HepG2 (cell line): ENCODE data around the gene CCDC30. TPM values are rescaled to one million over a fixed set of nuclear protein-coding genes. Genes with fewer than 3 reads are reported as not detected.

ENCODE experiments used
- CEBPB ChIP-seq: IDR thresholded peaks from 2 replicates; pipeline ENCODE4 v1.6.1; 2011; ENCODE audit warnings: low read depth, low read length, improper control_type of control experiment, borderline replicate concordance
- HES4 ChIP-seq: sonication (generic); formaldehyde crosslinking; IDR thresholded peaks from 2 replicates; pipeline ENCODE4 v1.9.0; 2021; ENCODE audit warnings: mild to moderate bottlenecking, missing genetic modification reagents, borderline replicate concordance
- JARID2 ChIP-seq: sonication (generic); formaldehyde crosslinking; IDR thresholded peaks from 2 replicates; pipeline ENCODE4 v1.8.1; 2023; ENCODE audit warnings: missing genetic modification reagents, inconsistent platforms; ENCODE audit not compliant: insufficient replicate concordance
- JUN ChIP-seq: sonication (generic); formaldehyde crosslinking; IDR thresholded peaks from 2 replicates; pipeline ENCODE4 v1.4.0; 2020; ENCODE audit warnings: mild to moderate bottlenecking, missing genetic modification reagents
- KDM2A ChIP-seq: sonication (generic); formaldehyde crosslinking; IDR thresholded peaks from 2 replicates; pipeline ENCODE4 v1.4.0; 2020; ENCODE audit warnings: low read depth, missing genetic modification reagents, borderline replicate concordance
- KDM4B ChIP-seq: sonication (generic); formaldehyde crosslinking; IDR thresholded peaks from 2 replicates; pipeline ENCODE4 v1.4.0; 2020; ENCODE audit warnings: missing genetic modification reagents
- KDM5B ChIP-seq: sonication (generic); formaldehyde crosslinking; IDR thresholded peaks from 2 replicates; pipeline ENCODE4 v1.4.0; 2020; ENCODE audit warnings: missing genetic modification reagents, mild to moderate bottlenecking, borderline replicate concordance
- ZNF709 ChIP-seq: sonication (generic); formaldehyde crosslinking; IDR thresholded peaks from 2 replicates; pipeline ENCODE4 v1.5.0; 2020; ENCODE audit warnings: mild to moderate bottlenecking, missing genetic modification reagents
- ZNF781 ChIP-seq: sonication (generic); formaldehyde crosslinking; IDR thresholded peaks from 2 replicates; pipeline ENCODE4 v1.5.1; 2020; ENCODE audit warnings: borderline replicate concordance, mild to moderate bottlenecking, missing genetic modification reagents; ENCODE audit errors: not compliant biosample characterization
- ZNF790 ChIP-seq: sonication (generic); formaldehyde crosslinking; IDR thresholded peaks from 2 replicates; pipeline ENCODE4 v1.8.0; 2022; ENCODE audit warnings: missing genetic modification reagents, mild to moderate bottlenecking, borderline replicate concordance
- polyA plus RNA-seq, 8 experiments: library from polyadenylated mRNA; depleted of rRNA in 3 of 8; stranded (reverse) in 7 of 8; unstranded in 1 of 8; fragments of >200 nt; fragmentation: Illumina TruSeq in 4 of 8; extraction: Trizol in 4 of 8; gene quantifications; 2 replicates each; pipeline versions ENCODE4 v1.2.1 to v1.2.3, GENCODE V29; 2011 to 2016; ENCODE audit warnings: low read depth in 4 of 8, missing spikeins in 1 of 8, mixed read lengths in 1 of 8; ENCODE audit not compliant: insufficient read depth in 1 of 8
- total RNA-seq, 5 experiments: library from RNA; depleted of rRNA; stranded (reverse); fragments of >200 nt; fragmentation: Illumina TruSeq; extraction: Trizol; gene quantifications; 2 replicates each; pipeline ENCODE4 v1.2.3, GENCODE V29; 2016; ENCODE audit warnings: low read depth in 1 of 5
- TF ChIP-seq, protein P1 (sequence below): IDR thresholded peaks from 2 replicates; pipeline ENCODE4 v1.6.1; 2016; ENCODE audit warnings: low read depth
- TF ChIP-seq, protein P2 (sequence below): sonication (generic); formaldehyde crosslinking; IDR thresholded peaks from 2 replicates; pipeline ENCODE4 v1.4.0; 2020; ENCODE audit warnings: missing genetic modification reagents
- TF ChIP-seq, protein P3 (sequence below): sonication (generic); formaldehyde crosslinking; conservative IDR thresholded peaks from 2 replicates; pipeline ENCODE4 v1.4.0; 2020; ENCODE audit warnings: missing genetic modification reagents
- TF ChIP-seq, protein P4 (sequence below): sonication (generic); formaldehyde crosslinking; IDR thresholded peaks from 2 replicates; pipeline ENCODE4 v1.5.1; 2020; ENCODE audit warnings: mild to moderate bottlenecking, missing genetic modification reagents
- TF ChIP-seq, protein P5 (sequence below): IDR thresholded peaks from 2 replicates; pipeline ENCODE4 v1.6.1; 2016; ENCODE audit warnings: control low read depth
- TF ChIP-seq, protein P6 (sequence below): fragments of 450-650 bp; IDR thresholded peaks from 2 replicates; pipeline ENCODE4 v1.6.1; 2016
- TF ChIP-seq, protein P7 (sequence below): sonication (generic); formaldehyde crosslinking; IDR thresholded peaks from 2 replicates; pipeline ENCODE4 v1.4.0; 2020; ENCODE audit warnings: missing genetic modification reagents, borderline replicate concordance

CCDC30 gene
- total and polyA plus RNA-seq, 2 of the 13 experiments (the other 11 are each of a cell fraction or from before 2014, with no cell fraction given), result 0.25 to 0.77 TPM

DNA sequence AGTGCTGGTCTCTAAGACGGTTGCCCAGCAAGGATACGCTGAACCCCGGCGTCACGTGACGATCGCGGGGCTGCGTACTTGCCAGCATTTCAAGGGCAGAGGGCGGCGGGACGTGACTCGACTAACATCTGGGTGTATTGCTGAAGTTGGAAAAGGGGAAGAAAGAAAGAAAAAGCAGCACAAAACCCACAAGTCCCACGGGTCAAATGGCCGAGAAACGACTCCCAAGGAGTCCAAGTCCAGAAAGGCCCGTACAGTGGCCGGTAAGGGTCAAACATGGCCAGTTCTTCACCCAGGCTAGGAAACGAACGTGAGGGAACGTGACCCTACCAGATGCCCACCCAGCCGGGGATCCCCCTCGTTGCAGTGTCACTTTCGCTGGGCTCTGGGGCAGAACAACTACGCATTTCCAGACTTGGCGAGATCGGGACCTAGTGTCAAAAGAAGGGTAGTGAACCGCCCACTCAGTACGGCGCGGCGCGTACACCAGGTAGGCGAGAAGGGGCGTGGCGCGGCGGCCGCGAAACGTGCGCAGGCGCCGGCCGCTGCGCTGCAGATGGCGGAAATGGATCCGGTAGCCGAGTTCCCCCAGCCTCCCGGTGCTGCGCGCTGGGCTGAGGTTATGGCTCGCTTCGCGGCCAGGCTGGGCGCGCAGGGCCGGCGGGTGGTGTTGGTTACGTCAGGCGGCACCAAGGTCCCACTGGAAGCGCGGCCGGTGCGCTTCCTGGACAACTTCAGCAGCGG, 6.9 kb upstream of the CCDC30 start, which contains the start of the genes PPCS and ZMYND12 (continued):
- TF ChIP-seq, protein P1, sequence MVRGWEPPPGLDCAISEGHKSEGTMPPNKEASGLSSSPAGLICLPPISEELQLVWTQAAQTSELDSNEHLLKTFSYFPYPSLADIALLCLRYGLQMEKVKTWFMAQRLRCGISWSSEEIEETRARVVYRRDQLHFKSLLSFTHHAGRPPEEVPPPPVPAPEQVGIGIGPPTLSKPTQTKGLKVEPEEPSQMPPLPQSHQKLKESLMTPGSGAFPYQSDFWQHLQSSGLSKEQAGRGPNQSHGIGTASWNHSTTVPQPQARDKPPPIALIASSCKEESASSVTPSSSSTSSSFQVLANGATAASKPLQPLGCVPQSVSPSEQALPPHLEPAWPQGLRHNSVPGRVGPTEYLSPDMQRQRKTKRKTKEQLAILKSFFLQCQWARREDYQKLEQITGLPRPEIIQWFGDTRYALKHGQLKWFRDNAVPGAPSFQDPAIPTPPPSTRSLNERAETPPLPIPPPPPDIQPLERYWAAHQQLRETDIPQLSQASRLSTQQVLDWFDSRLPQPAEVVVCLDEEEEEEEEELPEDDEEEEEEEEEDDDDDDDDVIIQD, result no peak
- TF ChIP-seq, protein P2, sequence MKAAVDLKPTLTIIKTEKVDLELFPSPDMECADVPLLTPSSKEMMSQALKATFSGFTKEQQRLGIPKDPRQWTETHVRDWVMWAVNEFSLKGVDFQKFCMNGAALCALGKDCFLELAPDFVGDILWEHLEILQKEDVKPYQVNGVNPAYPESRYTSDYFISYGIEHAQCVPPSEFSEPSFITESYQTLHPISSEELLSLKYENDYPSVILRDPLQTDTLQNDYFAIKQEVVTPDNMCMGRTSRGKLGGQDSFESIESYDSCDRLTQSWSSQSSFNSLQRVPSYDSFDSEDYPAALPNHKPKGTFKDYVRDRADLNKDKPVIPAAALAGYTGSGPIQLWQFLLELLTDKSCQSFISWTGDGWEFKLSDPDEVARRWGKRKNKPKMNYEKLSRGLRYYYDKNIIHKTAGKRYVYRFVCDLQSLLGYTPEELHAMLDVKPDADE, result no peak
- TF ChIP-seq ZNF709 (CRISPR knock-in tag) (peak; percentile 72), KDM4B (CRISPR knock-in tag) (no peak), CEBPB (no peak), HES4 (CRISPR knock-in tag) (no peak), ZNF790 (CRISPR knock-in tag) (no peak), ZNF781 (CRISPR knock-in tag) (no peak), KDM2A (CRISPR knock-in tag) (peak; percentile 72; the same call in 1 of the 2 replicates), JUN (CRISPR knock-in tag) (no peak), JARID2 (CRISPR knock-in tag) (no peak), KDM5B (CRISPR knock-in tag) (no peak; the same call in 1 of the 2 replicates)
- TF ChIP-seq, protein P3, sequence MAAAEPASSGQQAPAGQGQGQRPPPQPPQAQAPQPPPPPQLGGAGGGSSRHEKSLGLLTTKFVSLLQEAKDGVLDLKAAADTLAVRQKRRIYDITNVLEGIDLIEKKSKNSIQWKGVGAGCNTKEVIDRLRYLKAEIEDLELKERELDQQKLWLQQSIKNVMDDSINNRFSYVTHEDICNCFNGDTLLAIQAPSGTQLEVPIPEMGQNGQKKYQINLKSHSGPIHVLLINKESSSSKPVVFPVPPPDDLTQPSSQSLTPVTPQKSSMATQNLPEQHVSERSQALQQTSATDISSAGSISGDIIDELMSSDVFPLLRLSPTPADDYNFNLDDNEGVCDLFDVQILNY, result peak; percentile 62; the same call in 1 of the 2 replicates
- TF ChIP-seq, protein P4, sequence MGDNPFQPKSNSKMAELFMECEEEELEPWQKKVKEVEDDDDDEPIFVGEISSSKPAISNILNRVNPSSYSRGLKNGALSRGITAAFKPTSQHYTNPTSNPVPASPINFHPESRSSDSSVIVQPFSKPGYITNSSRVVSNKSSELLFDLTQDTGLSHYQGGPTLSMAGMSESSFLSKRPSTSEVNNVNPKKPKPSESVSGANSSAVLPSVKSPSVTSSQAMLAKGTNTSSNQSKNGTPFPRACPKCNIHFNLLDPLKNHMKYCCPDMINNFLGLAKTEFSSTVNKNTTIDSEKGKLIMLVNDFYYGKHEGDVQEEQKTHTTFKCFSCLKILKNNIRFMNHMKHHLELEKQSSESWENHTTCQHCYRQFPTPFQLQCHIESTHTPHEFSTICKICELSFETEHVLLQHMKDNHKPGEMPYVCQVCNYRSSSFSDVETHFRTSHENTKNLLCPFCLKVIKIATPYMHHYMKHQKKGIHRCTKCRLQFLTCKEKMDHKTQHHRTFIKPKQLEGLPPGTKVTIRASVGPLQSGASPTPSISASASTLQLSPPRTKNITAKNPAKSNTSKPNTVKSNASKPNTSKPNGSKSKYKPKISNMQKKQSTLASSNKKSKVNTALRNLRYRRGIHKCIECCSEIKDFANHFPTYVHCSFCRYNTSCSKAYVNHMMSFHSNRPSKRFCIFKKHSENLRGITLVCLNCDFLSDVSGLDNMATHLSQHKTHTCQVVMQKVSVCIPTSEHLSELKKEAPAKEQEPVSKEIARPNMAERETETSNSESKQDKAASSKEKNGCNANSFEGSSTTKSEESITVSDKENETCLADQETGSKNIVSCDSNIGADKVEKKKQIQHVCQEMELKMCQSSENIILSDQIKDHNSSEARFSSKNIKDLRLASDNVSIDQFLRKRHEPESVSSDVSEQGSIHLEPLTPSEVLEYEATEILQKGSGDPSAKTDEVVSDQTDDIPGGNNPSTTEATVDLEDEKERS (CRISPR knock-in tag), result no peak
- TF ChIP-seq, protein P5, sequence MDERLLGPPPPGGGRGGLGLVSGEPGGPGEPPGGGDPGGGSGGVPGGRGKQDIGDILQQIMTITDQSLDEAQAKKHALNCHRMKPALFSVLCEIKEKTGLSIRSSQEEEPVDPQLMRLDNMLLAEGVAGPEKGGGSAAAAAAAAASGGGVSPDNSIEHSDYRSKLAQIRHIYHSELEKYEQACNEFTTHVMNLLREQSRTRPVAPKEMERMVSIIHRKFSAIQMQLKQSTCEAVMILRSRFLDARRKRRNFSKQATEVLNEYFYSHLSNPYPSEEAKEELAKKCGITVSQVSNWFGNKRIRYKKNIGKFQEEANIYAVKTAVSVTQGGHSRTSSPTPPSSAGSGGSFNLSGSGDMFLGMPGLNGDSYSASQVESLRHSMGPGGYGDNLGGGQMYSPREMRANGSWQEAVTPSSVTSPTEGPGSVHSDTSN (CRISPR knock-in tag), result no peak
- TF ChIP-seq, protein P6, sequence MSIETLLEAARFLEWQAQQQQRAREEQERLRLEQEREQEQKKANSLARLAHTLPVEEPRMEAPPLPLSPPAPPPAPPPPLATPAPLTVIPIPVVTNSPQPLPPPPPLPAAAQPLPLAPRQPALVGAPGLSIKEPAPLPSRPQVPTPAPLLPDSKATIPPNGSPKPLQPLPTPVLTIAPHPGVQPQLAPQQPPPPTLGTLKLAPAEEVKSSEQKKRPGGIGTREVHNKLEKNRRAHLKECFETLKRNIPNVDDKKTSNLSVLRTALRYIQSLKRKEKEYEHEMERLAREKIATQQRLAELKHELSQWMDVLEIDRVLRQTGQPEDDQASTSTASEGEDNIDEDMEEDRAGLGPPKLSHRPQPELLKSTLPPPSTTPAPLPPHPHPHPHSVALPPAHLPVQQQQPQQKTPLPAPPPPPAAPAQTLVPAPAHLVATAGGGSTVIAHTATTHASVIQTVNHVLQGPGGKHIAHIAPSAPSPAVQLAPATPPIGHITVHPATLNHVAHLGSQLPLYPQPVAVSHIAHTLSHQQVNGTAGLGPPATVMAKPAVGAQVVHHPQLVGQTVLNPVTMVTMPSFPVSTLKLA, result peak; percentile 34
- TF ChIP-seq, protein P7, sequence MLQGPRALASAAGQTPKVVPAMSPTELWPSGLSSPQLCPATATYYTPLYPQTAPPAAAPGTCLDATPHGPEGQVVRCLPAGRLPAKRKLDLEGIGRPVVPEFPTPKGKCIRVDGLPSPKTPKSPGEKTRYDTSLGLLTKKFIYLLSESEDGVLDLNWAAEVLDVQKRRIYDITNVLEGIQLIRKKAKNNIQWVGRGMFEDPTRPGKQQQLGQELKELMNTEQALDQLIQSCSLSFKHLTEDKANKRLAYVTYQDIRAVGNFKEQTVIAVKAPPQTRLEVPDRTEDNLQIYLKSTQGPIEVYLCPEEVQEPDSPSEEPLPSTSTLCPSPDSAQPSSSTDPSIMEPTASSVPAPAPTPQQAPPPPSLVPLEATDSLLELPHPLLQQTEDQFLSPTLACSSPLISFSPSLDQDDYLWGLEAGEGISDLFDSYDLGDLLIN, result no peak
